Adipose tissue (tissue), 3 donors: ENCODE data around the gene SESN1. TPM values are rescaled to one million over a fixed set of nuclear protein-coding genes. Genes with fewer than 3 reads are reported as not detected.
A peak's percentile ranks its signal among the peaks of the same experiment; 100 is the strongest.
"Not testable (repeated sequence)": the region's sequence is repeated elsewhere in the genome, so short reads cannot be mapped to it uniquely, and the experiment has no call there.

Experiments used
- H3K27ac ChIP-seq: one replicate; pipeline ENCODE4 v1.5.1; 2013; ENCODE audit warnings: low read depth, low read length
- WGBS, 3 donors: extraction: QIAGEN DNeasy Blood & Tissue Kit; methylation state at CpG; one replicate each; pipeline ENCODE4 v1.1.7; 2013; 5-methylcytosine and 5-hydroxymethylcytosine counted together
- polyA plus RNA-seq, 3 donors: library from polyadenylated mRNA; stranded (reverse); fragments of 200-250 nt; gene quantifications; one replicate each; pipeline ENCODE4 v1.2.3, GENCODE V29; 2013
- donor health status: healthy with polysubstance abuse.
- donor health status: Bipolar disorder and iron deficiency.
- donor health status: healthy.

The SESN1 gene
- polyA plus RNA-seq: 10 to 100 TPM; 15.9 to 61.6 (median 19.5) TPM

GRCh38 chr6:109094416-109095035, at the start of gene SESN1:
SESN1 (minus strand) TSS chr6:109094846; CDS start chr6:109094073, 773 bp downstream.
- 0% methylated on average over 44 to 62 of the region's 62 CpGs for WGBS, 3 donors
- peak within 1 kb of the TSS; percentile 89 for H3K27ac ChIP-seq

GRCh38 chr6:109143191-109143590, 48.5 kb upstream of the SESN1 start:
- H3K27ac ChIP-seq: no peak overlapping the region

DNA sequence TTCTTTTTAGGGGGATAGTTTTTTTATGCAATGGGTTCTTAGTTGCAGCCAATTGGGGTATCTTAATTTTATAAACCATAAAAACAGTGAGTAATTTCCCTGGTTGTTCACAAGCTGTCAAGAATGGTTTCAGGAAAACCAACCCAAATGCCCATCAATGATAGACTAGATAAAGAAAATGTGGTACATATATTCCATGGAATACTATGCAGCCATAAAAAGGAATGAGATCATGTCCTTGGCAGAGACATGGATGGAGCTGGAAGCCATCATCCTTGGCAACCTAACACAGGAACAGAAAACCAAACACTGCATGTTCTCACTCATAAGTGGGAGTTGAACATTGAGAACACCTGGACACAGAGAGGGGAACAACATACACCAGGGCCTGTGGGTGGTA, 47.4 kb upstream of the SESN1 start:
- not testable (repeated sequence) for H3K27ac ChIP-seq

- H3K27ac ChIP-seq: no peak overlapping the region
- 77 to 88% (median 85%) methylated on average over 6 of the region's 6 CpGs for WGBS, 3 donors
These were observed 44.5 kb upstream of the SESN1 start for GRCh38 chr6:109139109-109139508.

- 93 to 99% (median 99%) methylated on average over 6 of the region's 6 CpGs for WGBS, 3 donors
- H3K27ac ChIP-seq: not testable (repeated sequence)
These were observed 41.9 kb upstream of the SESN1 start for GRCh38 chr6:109136530-109136929.

DNA sequence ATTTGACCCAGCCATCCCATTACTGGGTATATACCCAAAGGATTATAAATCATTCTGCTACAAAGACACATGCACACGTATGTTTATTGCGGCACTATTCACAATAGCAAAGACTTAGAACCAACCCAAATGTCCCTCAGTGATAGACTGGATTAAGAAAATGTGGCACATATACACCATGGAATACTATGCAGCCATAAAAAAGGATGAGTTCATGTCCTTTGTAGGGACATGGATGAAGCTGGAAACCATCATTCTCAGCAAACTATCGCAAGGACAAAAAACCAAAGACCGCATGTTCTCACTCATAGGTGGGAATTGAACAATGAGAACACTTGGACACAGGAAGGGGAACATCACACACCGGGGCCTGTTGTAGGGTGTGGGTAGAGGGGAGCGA, 41.4 kb upstream of the SESN1 start:
- 93 to 97% (median 96%) methylated on average over 4 to 6 of the region's 6 CpGs for WGBS, 3 donors
- H3K27ac ChIP-seq: not testable (repeated sequence)

DNA sequence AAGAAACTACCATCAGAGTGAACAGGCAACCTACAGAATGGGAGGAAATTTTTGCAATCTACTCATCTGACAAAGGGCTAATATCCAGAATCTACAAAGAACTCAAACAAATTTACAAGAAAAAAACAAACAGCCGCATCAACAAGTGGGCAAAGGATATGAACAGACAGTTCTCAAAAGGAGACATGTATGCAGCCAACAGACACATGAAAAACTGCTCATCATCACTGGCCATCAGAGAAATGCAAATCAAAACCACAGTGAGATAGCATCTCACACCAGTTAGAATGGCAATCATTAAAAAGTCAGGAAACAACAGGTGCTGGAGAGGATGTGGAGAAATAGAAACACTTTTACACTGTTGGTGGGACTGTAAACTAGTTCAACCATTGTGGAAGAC, 41.0 kb upstream of the SESN1 start:
- 100% methylated on average over 1 of the region's 1 CpG for WGBS, 3 donors
- H3K27ac ChIP-seq: not testable (repeated sequence)

GRCh38 chr6:109130065-109130464, 35.4 kb upstream of the SESN1 start:
- H3K27ac ChIP-seq: no peak overlapping the region
- WGBS, 3 donors: 94 to 96% (median 94%) methylated on average over 3 of the region's 3 CpGs

DNA sequence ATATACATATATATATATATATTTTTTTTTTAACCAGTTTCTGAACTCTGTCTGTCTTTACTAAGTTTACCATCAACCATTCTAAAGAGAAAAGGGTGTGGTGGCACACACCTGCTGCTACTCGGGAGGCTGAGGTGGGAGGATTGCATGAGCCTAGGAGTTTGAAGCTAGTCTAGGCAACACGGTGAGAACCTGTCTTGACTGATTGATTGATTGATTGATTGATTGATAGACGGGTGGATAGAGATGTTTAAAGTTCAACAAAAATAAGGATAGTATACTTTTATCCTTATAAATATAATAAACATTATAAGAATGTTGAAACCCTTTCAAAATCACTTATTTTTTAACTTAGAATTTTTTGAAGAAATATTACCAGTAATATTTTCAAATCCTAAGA, 30.9 kb upstream of the SESN1 start:
- 54 to 87% (median 80%) methylated on average over 3 of the region's 3 CpGs for WGBS, 3 donors
- H3K27ac ChIP-seq: no peak overlapping the region

DNA sequence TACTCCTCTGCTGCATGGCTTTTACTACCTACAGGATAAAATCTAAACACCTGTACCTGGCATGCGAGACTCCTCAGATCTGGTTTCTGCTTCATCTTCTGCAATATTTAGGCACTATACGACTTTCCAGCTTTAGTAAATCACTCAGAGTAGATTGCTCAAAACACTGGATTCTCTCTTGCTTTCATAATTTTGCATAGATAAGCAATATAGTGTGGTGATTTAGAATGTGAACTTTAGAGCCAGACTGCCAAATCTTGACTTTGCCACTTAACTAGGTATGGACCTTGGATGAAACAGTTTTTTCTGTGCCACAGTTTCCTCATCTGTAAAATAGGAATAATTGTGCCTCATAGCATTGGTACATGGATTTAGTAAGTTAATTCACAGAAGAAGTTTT, 29.6 kb upstream of the SESN1 start:
- H3K27ac ChIP-seq: no peak overlapping the region
- 91 to 97% (median 92%) methylated on average over 2 of the region's 2 CpGs for WGBS, 3 donors

- H3K27ac ChIP-seq: no peak overlapping the region
These were observed 26.8 kb upstream of the SESN1 start for GRCh38 chr6:109121411-109121810.

DNA sequence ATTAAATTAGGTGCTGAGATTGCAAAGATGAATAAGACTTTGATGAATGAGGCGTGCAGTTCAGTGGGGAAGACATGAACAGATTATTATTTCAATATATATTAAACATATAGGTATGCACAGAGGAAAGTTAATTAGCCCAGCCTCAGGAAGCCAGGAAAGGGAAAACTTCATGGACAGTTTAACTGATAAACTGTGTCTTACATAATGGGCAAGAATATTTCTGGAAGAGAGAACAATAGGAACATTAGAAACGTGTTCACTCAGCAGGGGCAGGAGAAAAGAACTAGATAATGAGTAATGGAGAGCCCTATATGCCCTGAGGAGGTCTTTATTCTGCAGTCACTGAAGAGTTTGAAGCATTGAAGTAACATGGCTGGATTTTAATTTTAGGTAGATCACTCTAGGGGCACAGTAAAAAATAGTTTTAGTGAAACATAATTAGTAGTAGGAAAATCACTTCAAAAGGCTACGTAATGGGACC, 24.3 kb upstream of the SESN1 start:
- no peak overlapping the region for H3K27ac ChIP-seq
- WGBS, 3 donors: 83 to 85% (median 84%) methylated on average over 3 of the region's 3 CpGs

DNA sequence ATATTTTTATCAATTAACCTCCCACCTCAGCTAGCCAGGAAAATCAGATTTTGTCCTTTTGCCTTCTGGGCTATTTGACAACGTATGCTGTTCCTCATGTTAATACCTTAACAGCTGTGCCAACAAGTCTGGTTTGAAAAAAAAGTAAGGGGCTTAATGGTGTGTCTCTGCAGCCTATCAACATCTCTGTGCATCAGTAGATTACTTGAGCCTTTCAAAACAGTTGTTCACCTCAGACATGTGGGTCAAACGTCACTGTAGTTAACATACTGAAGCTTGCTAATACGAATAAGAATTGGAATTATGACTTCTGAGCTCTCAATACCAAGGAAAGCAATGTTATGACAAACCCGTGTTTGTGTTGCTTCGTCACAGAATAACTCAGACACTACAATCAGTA, 23.7 kb upstream of the SESN1 start:
- 76 to 83% (median 78%) methylated on average over 5 of the region's 5 CpGs for WGBS, 3 donors
- no peak overlapping the region for H3K27ac ChIP-seq

GRCh38 chr6:109117346-109118035, 22.8 kb upstream of the SESN1 start:
- WGBS, 3 donors: 50 to 83% (median 57%) methylated on average over 5 of the region's 5 CpGs
- no peak overlapping the region for H3K27ac ChIP-seq

DNA sequence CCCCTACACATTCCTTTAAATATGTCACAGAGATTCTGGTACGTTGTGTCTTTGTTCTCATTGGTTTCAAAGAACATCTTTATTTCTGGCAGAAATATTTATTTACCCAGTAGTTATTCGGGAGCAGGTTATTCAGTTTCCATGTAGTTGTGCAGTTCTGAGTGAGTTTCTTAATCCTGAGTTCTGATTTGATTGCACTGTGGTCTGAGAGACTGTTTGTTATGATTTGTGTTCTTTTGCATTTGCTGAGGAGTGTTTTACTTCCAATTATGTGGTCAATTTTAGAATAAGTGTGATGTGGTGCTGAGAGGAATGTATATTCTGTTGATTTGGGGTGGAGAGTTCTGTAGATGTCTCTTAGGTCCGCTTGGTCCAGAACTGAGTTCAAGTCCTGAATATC, 18.0 kb upstream of the SESN1 start:
- WGBS, 3 donors: 84 to 92% (median 90%) methylated on average over 3 of the region's 3 CpGs
- not testable (repeated sequence) for H3K27ac ChIP-seq

- not testable (repeated sequence) for H3K27ac ChIP-seq
- 93 to 96% (median 94%) methylated on average over 8 of the region's 8 CpGs for WGBS, 3 donors
These were observed 15.0 kb upstream of the SESN1 start for GRCh38 chr6:109109663-109110062.

DNA sequence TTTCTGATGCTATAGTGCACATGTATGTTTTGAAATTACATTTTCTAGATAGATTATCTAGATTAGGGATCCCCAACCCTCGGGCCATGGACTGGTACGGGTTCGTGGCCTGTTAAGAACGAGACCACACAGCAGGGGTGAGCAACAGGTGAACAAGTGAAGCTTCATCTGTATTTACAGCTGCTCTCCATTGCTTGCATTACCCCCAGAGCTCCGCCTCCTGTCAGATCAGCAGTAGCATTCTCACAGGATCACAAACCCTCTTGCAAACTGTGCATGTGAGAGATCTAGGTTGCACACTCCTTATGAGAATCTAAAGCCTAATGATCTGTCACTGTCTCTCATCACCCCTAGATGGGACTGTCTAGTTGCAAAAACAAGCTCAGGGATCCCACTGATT, 11.0 kb upstream of the SESN1 start:
- 86 to 89% (median 89%) methylated on average over 5 of the region's 5 CpGs for WGBS, 3 donors
- H3K27ac ChIP-seq: no peak overlapping the region

DNA sequence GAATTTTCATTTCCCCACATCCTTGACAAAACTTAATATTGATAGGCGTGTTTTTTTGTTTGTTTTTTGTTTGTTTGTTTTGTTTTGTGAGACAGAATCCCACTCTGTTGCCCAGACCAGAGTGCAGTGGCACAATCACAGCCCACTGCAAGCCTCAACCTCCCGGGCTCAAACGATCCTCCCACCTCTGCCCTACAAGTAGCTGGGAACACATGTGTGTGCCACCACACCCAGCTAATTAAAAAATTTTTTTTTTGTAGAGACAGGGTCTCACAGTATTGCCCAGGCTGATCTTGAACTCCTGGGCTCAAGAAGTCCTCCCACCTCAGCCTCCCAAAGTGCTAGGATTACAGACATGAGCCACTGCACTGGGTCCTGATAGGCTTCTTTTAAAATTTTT, 9.9 kb upstream of the SESN1 start:
- no peak overlapping the region for H3K27ac ChIP-seq
- WGBS, 3 donors: 83 to 95% (median 93%) methylated on average over 3 of the region's 3 CpGs

DNA sequence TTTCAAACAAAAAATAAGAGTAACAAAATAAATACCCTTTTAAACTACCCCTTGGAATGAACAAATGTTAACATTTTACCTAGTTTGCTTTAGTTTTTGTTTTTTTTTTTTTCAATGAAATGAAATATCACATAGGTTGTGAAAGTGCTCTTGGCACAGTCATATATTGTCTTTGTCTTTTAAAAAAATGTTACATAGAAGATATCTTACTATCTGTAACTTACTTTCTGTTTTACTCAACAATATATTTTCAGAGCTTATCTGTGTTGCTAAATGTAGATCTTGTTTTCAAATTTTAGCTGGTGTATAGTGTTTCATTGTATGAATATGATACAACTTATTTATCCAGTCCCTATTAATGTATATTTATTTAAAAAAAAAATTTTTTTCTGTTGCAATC, 9.3 kb upstream of the SESN1 start:
- H3K27ac ChIP-seq: no peak overlapping the region

- WGBS, 3 donors: 37 to 62% (median 54%) methylated on average over 1 of the region's 1 CpG
- no peak overlapping the region for H3K27ac ChIP-seq
These were observed 8.1 kb upstream of the SESN1 start for GRCh38 chr6:109102762-109103161.
